B cell (primary cell): ENCODE results near the gene RRAS2. TPM values are rescaled to one million over a fixed set of nuclear protein-coding genes. Genes with fewer than 3 reads are reported as not detected.
A peak's percentile ranks its signal among the peaks of the same experiment; 100 is the strongest.

Source experiments
- ATAC-seq: fragments of 200-7000 bp; cut with Tn5 transposase; one replicate; pipeline ENCODE4 v1.10.0; 2021; ENCODE audit warnings: low read depth, mild to moderate bottlenecking, moderate number of reproducible peaks, moderate library complexity
- CTCF ChIA-PET: fragments of 350-600 bp; sonication (Branson Sonifier 250); formaldehyde crosslinking; loops from one replicate; lab custom pipeline; 2021; ENCODE audit warnings: antibody characterized with exemption, inconsistent platforms; lab: Charles Lee
- POLR2A ChIA-PET: fragments of 350-600 bp; sonication (Branson Sonifier 250); formaldehyde crosslinking; loops from one replicate; lab custom pipeline; 2021; ENCODE audit warnings: antibody characterized with exemption; lab: Charles Lee
- DNase-seq: peaks from one replicate; pipeline ENCODE4 v3.0.0; 2013
- H2AFZ ChIP-seq: 2 replicates; pipeline ENCODE4 v1.6.1; 2012; ENCODE audit warnings: mild to moderate bottlenecking, low read depth, low read length; ENCODE audit not compliant: insufficient read depth, poor library complexity, severe bottlenecking
- H3K27ac ChIP-seq, 2 donors: 1 replicate in 1 of 2; 2 replicates in 1 of 2; pipeline ENCODE4 v1.5.1; 2012 to 2013; ENCODE audit warnings: low read length in 2 of 2, mild to moderate bottlenecking in 2 of 2, moderate library complexity in 1 of 2
- H3K27me3 ChIP-seq, 4 experiments: fragments of 200-600 bp in 1 of 4; sonication (generic) in 1 of 4; replicated peaks in 1 of 4; 1 replicate in 2 of 4; 2 replicates in 2 of 4; pipeline versions ENCODE4 v1.6.1 to v1.7.0; 2013 to 2016; ENCODE audit warnings: low read length in 3 of 4, mild to moderate bottlenecking in 2 of 4, mixed read lengths in 1 of 4, moderate library complexity in 1 of 4; ENCODE audit not compliant: insufficient read depth in 4 of 4, control insufficient read depth in 3 of 4; ENCODE audit errors: control extremely low read depth in 1 of 4
- H3K36me3 ChIP-seq, 2 experiments: replicated peaks in 1 of 2; 1 replicate in 1 of 2; 2 replicates in 1 of 2; pipeline versions ENCODE4 v1.6.1 to v1.7.1; 2013; ENCODE audit warnings: low read length in 1 of 2; ENCODE audit not compliant: insufficient read depth in 2 of 2, control insufficient read depth in 1 of 2; ENCODE audit errors: control extremely low read depth in 1 of 2, extremely low read depth in 1 of 2
- H3K4me1 ChIP-seq, 2 donors: fragments of 200-600 bp in 1 of 2; sonication (generic) in 1 of 2; 1 replicate in 1 of 2; 2 replicates in 1 of 2; pipeline versions ENCODE4 v1.5.1 to v1.6.1; 2013 to 2017; ENCODE audit warnings: low read length in 2 of 2; ENCODE audit not compliant: control insufficient read depth in 2 of 2, insufficient read depth in 2 of 2
- H3K4me2 ChIP-seq: replicated peaks from 2 replicates; pipeline ENCODE3; 2012; ENCODE audit warnings: mild to moderate bottlenecking, low read depth, low read length; ENCODE audit not compliant: poor library complexity, severe bottlenecking
- H3K4me3 ChIP-seq, 5 experiments: fragments of 200-600 bp in 1 of 5; sonication (generic) in 1 of 5; 1 replicate in 3 of 5; 2 replicates in 2 of 5; pipeline versions ENCODE4 v1.5.1 to v1.7.0; 2011 to 2016; ENCODE audit warnings: low read length in 4 of 5, mild to moderate bottlenecking in 4 of 5, low read depth in 2 of 5, control low read depth in 1 of 5, moderate library complexity in 1 of 5; ENCODE audit not compliant: insufficient read depth in 1 of 5; ENCODE audit errors: control extremely low read depth in 1 of 5, extremely low read depth in 1 of 5
- H3K79me2 ChIP-seq: fragments of 200-600 bp; sonication (generic); one replicate; pipeline ENCODE4 v1.6.0; 2016; ENCODE audit warnings: low read length; ENCODE audit not compliant: control insufficient read depth, insufficient read depth
- H3K9ac ChIP-seq: fragments of 200-600 bp; sonication (generic); 2 replicates; pipeline ENCODE4 v1.6.1; 2017; ENCODE audit warnings: mild to moderate bottlenecking, low read length, moderate library complexity
- H3K9me3 ChIP-seq, 3 donors: one replicate each; pipeline versions ENCODE4 v1.6.1 to v1.7.1; 2013; ENCODE audit warnings: low read length in 2 of 3; ENCODE audit not compliant: control insufficient read depth in 2 of 3, insufficient read depth in 1 of 3; ENCODE audit errors: control extremely low read depth in 1 of 3
- H4K20me1 ChIP-seq: 2 replicates; pipeline ENCODE4 v1.6.0; 2012; ENCODE audit warnings: mild to moderate bottlenecking, low read length; ENCODE audit not compliant: insufficient read depth, control insufficient read depth, poor library complexity, severe bottlenecking
- H3K27ac Mint-ChIP-seq: one replicate; pipeline ENCODE4 v1.8.0; 2021; ENCODE audit warnings: mixed read lengths
- H3K27me3 Mint-ChIP-seq: one replicate; pipeline ENCODE4 v1.8.0; 2021; ENCODE audit warnings: mixed read lengths
- H3K4me1 Mint-ChIP-seq: one replicate; pipeline ENCODE4 v1.8.0; 2021; ENCODE audit warnings: mixed read lengths
- H3K4me3 Mint-ChIP-seq: one replicate; pipeline ENCODE4 v1.8.0; 2021; ENCODE audit warnings: mixed read lengths
- H3K9me3 Mint-ChIP-seq: one replicate; pipeline ENCODE4 v1.8.0; 2022; ENCODE audit warnings: mixed read lengths; ENCODE audit not compliant: insufficient read depth
- EZH2 ChIP-seq: IDR thresholded peaks from 2 replicates; pipeline ENCODE4 v1.6.1; 2012; ENCODE audit warnings: borderline replicate concordance, low read depth, mild to moderate bottlenecking, moderate library complexity, low read length; ENCODE audit not compliant: insufficient read depth, poor library complexity, severe bottlenecking
- WGBS: methylation state at CpG from one replicate; pipeline ENCODE4 v1.1.5; 2013; ENCODE audit warnings: missing lambda C conversion rate; ENCODE audit not compliant: insufficient coverage; 5-methylcytosine and 5-hydroxymethylcytosine counted together
- intact Hi-C: fragments of 100-400 bp; cut with micrococcal nuclease; formaldehyde crosslinking; loops from one replicate; pipeline ENCODE4 v1.10.0; 2022
- polyA plus RNA-seq: library from polyadenylated mRNA; depleted of rRNA; stranded (reverse); fragments of >200 nt; gene quantifications from 2 replicates; pipeline ENCODE4 v1.2.3, GENCODE V29; 2012
- total RNA-seq, 2 donors: library from RNA; stranded (reverse); fragments of 120-200 nt in 1 of 2; gene quantifications; 1 replicate in 1 of 2; 2 replicates in 1 of 2; pipeline versions ENCODE4 v1.2.3 to v1.2.4, GENCODE V29; 2013 to 2022
- TF ChIP-seq, protein P1 (sequence below): fragments of 200-600 bp; IDR thresholded peaks from one replicate; pipeline ENCODE4 v1.8.0; 2022; ENCODE audit warnings: antibody characterized with exemption, mild to moderate bottlenecking

The RRAS2 gene
- total and polyA plus RNA-seq, 2 donors (not counting 1 experiment from before 2014, with no cell fraction given), result 31.8 to 72.4 TPM

DNA sequence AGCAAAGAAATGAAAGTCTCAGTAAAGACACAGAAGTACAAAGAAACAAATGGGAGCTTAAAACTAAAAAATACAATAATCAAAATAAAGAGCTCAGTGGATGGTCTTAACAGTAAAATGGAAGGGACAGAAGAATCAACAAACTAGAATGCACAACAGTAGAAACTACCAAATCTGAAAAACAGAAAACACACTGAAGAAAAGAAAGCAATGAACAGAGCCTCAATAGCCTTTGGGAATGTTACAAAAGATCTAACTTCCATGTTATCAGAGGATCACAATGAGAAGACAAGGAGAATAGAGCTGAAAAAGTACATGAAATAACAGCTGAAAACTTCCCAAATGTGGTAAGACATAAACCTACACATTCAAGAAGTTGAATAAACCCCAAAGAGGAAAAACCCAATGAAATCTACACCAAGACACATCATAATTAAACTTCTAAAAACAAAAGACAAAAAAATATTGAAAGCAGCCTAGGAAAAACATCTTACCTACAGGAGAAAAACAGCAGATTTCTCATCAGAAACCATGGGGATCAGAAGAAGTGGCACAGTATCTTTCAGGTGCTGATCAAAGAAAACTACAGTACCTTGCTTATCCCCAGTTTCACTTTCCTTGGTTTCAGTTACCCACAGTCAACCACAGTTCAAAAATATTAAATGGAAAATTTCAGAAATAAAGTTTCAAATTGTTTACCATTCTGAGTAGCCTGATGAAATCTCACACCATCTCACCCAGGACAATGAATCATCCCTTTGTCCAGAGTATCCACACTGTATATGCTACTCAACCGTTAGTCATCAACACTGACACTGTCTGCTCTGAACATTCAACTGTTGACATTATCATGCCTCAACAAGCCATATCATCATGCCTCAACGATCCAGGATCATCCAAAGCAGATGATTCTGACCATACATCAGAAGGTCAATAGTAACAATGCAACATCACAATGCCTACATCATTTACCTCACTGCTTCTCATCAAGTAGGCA lies 22.2 kb downstream of the RRAS2 start:
- CTCF ChIA-PET, result interaction anchor here (1.4 to 2.8 kb wide), 3 partner anchors 16 to 118 kb away, joined by 4 to 9 read pairs (median 7); no protein-coding TSS in a partner anchor
- Mint-ChIP-seq H3K4me1 (peaks cover 74% of the 10 kb centered on the region), H3K9me3 (peaks cover 11% of the 10 kb centered on the region), H3K27me3 (no peaks in the 10 kb centered on the region), H3K4me3 (peak overlapping the region; percentile 56), H3K27ac (peak overlapping the region; percentile 72)
- no peak for DNase-seq
- WGBS, result 94% methylated on average over 2 of the region's 2 CpGs
- Histone ChIP-seq H3K4me1 (peaks cover 57 to 72% of the 10 kb centered on the region in 2 donors), H3K4me3 (no peak overlapping the region), H3K9me3 (peaks cover 3 to 13% (median 6%) of the 10 kb centered on the region in 3 donors), H3K27ac (peak overlapping the region in 1 of 2 donors; percentile 50), H3K36me3 (no peaks in the 10 kb centered on the region), H4K20me1 (peaks cover 7% of the 10 kb centered on the region), H3K9ac (no peak overlapping the region), H3K27me3 (no peaks in the 10 kb centered on the region), H3K79me2 (peaks cover 97% of the 10 kb centered on the region), H2AFZ (no peak overlapping the region), H3K4me2 (peak overlapping the region; percentile 52)
- intact Hi-C loops, result loop anchor here (10.0 kb wide), 1 partner anchor 1062 kb away; the partner anchor contains the start of gene BMAL1
- ATAC-seq, result peak; percentile 57
- no peak for TF ChIP-seq EZH2
- TF ChIP-seq, protein P1, sequence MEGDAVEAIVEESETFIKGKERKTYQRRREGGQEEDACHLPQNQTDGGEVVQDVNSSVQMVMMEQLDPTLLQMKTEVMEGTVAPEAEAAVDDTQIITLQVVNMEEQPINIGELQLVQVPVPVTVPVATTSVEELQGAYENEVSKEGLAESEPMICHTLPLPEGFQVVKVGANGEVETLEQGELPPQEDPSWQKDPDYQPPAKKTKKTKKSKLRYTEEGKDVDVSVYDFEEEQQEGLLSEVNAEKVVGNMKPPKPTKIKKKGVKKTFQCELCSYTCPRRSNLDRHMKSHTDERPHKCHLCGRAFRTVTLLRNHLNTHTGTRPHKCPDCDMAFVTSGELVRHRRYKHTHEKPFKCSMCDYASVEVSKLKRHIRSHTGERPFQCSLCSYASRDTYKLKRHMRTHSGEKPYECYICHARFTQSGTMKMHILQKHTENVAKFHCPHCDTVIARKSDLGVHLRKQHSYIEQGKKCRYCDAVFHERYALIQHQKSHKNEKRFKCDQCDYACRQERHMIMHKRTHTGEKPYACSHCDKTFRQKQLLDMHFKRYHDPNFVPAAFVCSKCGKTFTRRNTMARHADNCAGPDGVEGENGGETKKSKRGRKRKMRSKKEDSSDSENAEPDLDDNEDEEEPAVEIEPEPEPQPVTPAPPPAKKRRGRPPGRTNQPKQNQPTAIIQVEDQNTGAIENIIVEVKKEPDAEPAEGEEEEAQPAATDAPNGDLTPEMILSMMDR, result no peak
- POLR2A ChIA-PET, result no interaction called here
